Heart right ventricle (tissue), 16 donors: ENCODE data around the gene OPN1SW. TPM values are rescaled to one million over a fixed set of nuclear protein-coding genes. Genes with fewer than 3 reads are reported as not detected.

ENCODE experiments used
- ATAC-seq, 8 donors: fragments of 200-7000 bp; cut with Tn5 transposase; one replicate each; pipeline ENCODE4 v1.9.1; 2020; ENCODE audit warnings: mild to moderate bottlenecking in 8 of 8, moderate library complexity in 8 of 8, moderate number of reproducible peaks in 1 of 8
- DNase-seq, 2 donors: peaks; one replicate each; pipeline ENCODE4 v3.0.0-alpha.2; 2020
- H3K27ac ChIP-seq, 10 donors: fragments of 200-600 bp; sonication (generic) in 2 of 10; one replicate each; pipeline versions ENCODE4 v1.5.0 to v1.8.0; 2020 to 2022; ENCODE audit warnings: mild to moderate bottlenecking in 3 of 10
- H3K27me3 ChIP-seq, 7 donors: fragments of 200-600 bp; one replicate each; pipeline ENCODE4 v1.8.0; 2021 to 2022; ENCODE audit warnings: mild to moderate bottlenecking in 2 of 7
- H3K36me3 ChIP-seq, 9 donors: fragments of 200-600 bp; sonication (generic) in 1 of 9; one replicate each; pipeline versions ENCODE4 v1.5.0 to v1.8.0; 2020 to 2022; ENCODE audit warnings: mild to moderate bottlenecking in 2 of 9
- H3K4me1 ChIP-seq, 9 donors: fragments of 200-600 bp; sonication (generic) in 1 of 9; one replicate each; pipeline versions ENCODE4 v1.5.0 to v1.8.0; 2020 to 2022; ENCODE audit warnings: mild to moderate bottlenecking in 4 of 9
- H3K4me3 ChIP-seq, 10 donors: fragments of 200-600 bp; sonication (generic) in 2 of 10; one replicate each; pipeline versions ENCODE4 v1.5.0 to v1.8.0; 2020 to 2022; ENCODE audit warnings: mild to moderate bottlenecking in 7 of 10, moderate library complexity in 2 of 10
- H3K9me3 ChIP-seq, 11 donors: fragments of 200-600 bp in 10 of 11; sonication (generic) in 2 of 11; one replicate each; pipeline versions ENCODE4 v1.5.0 to v1.8.0; 2013 to 2022; ENCODE audit warnings: mild to moderate bottlenecking in 2 of 11, control low read depth in 1 of 11, moderate library complexity in 1 of 11
- CTCF ChIP-seq, 9 donors: fragments of 200-600 bp; sonication (generic) in 2 of 9; IDR thresholded peaks; one replicate each; pipeline versions ENCODE4 v1.5.0 to v1.8.0; 2021 to 2022; ENCODE audit warnings: antibody characterized with exemption in 9 of 9, mild to moderate bottlenecking in 5 of 9, moderate library complexity in 1 of 9
- WGBS, 2 donors: extraction: QIAGEN DNeasy Blood & Tissue Kit; methylation state at CpG; one replicate each; pipeline ENCODE4 v1.1.7; 2013; ENCODE audit warnings: inconsistent platforms in 1 of 2; 5-methylcytosine and 5-hydroxymethylcytosine counted together
- intact Hi-C, 10 donors: fragments of 100-400 bp; cut with DNase I; formaldehyde crosslinking; loops; one replicate each; pipeline versions ENCODE4 v1.11.1 to v1.14.2; 2022
- polyA plus RNA-seq, 2 donors: library from polyadenylated mRNA; stranded (reverse); fragments of 200-250 nt; gene quantifications; one replicate each; pipeline ENCODE4 v1.2.3, GENCODE V29; 2013
- total RNA-seq, 10 donors: library from RNA; stranded (reverse); fragmentation: NEBNext Ultra II Directional in 3 of 10; extraction: Animal tissue kit (Norgen Biotek cat#: 25700) in 3 of 10; gene quantifications; one replicate each; pipeline versions ENCODE4 v1.2.1 to v1.2.4, GENCODE V29; 2021 to 2023
- donor health status: Arrhythmogenic right ventricular cardiomyopathy.
- donor health status: ischemic (EF 13 %, LVEDD 7.1; RV severe dilation, severe dysfunction).
- donor health status: healthy with polysubstance abuse.
- donor health status: DM: no; HTN: yes; CAD: no.
- donor health status: DM: no; HTN: no; CAD: no.
- donor health status: ischemic (EF 25% LVEDD 6.9; RV normal size, moderate dysfunction).
- donor health status: ischemic (EF 25% LVEDD 5.7; RV mildly dilated, moderate dysfunction).
- donor health status: healthy.
- donor health status: DM: yes; HTN: yes; CAD: no.
- donor health status: Ischemic cardiomyopathy.
- donor health status: ischemic (EF 35%, LVEDD 5.7; RV mildly dilated, moderate dysfunction).
- donor health status: nonischemic (EF 11% LVEDD 7.7; RV severe dilation, severe dysfunction).
- donor health status: DM: yes; HTN: yes; CAD: no.
- donor health status: PGD.
- donor health status: ischemic (EF 29% LVEDD 5.4; RV normal size, mild dysfunction).
- donor health status: nonischemic (EF 23%, LVEDD 6.1; RV moderate dilation, normal function).

OPN1SW gene
- total and polyA plus RNA-seq, 12 donors, result not detected

- DNase-seq (no peak), ATAC-seq (no peak)
- Histone ChIP-seq H3K4me3 (no peak overlapping the region), H3K27me3 (peaks cover 0 to 6% (median 0%) of the 10 kb centered on the region in 7 donors), H3K9me3 (no peaks in the 10 kb centered on the region), H3K36me3 (no peaks in the 10 kb centered on the region), H3K27ac (no peak overlapping the region), H3K4me1 (no peaks in the 10 kb centered on the region)
- WGBS, 2 donors, result 95 to 97% methylated on average over 4 of the region's 4 CpGs
- intact Hi-C loops, result no loop called here
- TF ChIP-seq CTCF (IDR thresholded peaks at IDR 0.05), result no peak
Measured at GRCh38 chr7:128729494-128729893, 46.1 kb downstream of the OPN1SW start.

GRCh38 chr7:128728598-128728997 is 47.0 kb downstream of the OPN1SW start:
- H3K27me3 ChIP-seq, result peaks cover 0 to 6% (median 0%) of the 10 kb centered on the region in 7 donors
- intact Hi-C loops, result no loop called here
- no peaks in the 10 kb centered on the region for H3K36me3 ChIP-seq
- H3K9me3 ChIP-seq, result no peaks in the 10 kb centered on the region
- no peak overlapping the region for H3K4me3 ChIP-seq
- DNase-seq (no peak), ATAC-seq (no peak)
- 77 to 78% methylated on average over 2 of the region's 2 CpGs for WGBS, 2 donors
- no peak overlapping the region for H3K27ac ChIP-seq
- H3K4me1 ChIP-seq, result no peaks in the 10 kb centered on the region
- TF ChIP-seq CTCF (IDR thresholded peaks at IDR 0.05), result no peak

GRCh38 chr7:128727239-128727638 is 48.4 kb downstream of the OPN1SW start:
- Histone ChIP-seq H3K4me1 (no peaks in the 10 kb centered on the region), H3K4me3 (no peak overlapping the region), H3K36me3 (no peaks in the 10 kb centered on the region), H3K27me3 (peaks cover 0 to 2% (median 0%) of the 10 kb centered on the region in 7 donors), H3K9me3 (no peaks in the 10 kb centered on the region), H3K27ac (no peak overlapping the region)
- intact Hi-C loops, result no loop called here
- DNase-seq (no peak), ATAC-seq (no peak)
- WGBS, 2 donors, result 92 to 96% methylated on average over 4 of the region's 4 CpGs
- no peak for TF ChIP-seq CTCF (IDR thresholded peaks at IDR 0.05)

- TF ChIP-seq CTCF (IDR thresholded peaks at IDR 0.05), result no peak
- intact Hi-C loops, result no loop called here
- H3K27ac ChIP-seq, result no peak overlapping the region
Measured at GRCh38 chr7:128726737-128727072, 48.9 kb downstream of the OPN1SW start.

More at GRCh38 chr7:128726737-128727072, 48.9 kb downstream of the OPN1SW start:
- no peak for ATAC-seq
- H3K4me3 ChIP-seq, result no peak overlapping the region
- H3K36me3 ChIP-seq, result no peaks in the 10 kb centered on the region
- WGBS, 2 donors, result 39 to 47% methylated on average over 1 of the region's 1 CpG
- H3K27me3 ChIP-seq, result peaks cover 0 to 2% (median 0%) of the 10 kb centered on the region in 7 donors
- DNase-seq, result no peak
- no peaks in the 10 kb centered on the region for H3K4me1 ChIP-seq
- H3K9me3 ChIP-seq, result no peaks in the 10 kb centered on the region
